ENCODE measurements around the gene TPI1. TPM values are rescaled to one million over a fixed set of nuclear protein-coding genes. Genes with fewer than 3 reads are reported as not detected.

The TPI1 gene
- total RNA-seq, 1 experiment from 2014 or later, result 1,045 TPM

- peak; percentile 80; the same call in 1 of the 2 replicates for TF ChIP-seq AFF4 (CRISPR knock-in tag; IDR thresholded peaks at IDR 0.05; ENCODE audit: borderline replicate concordance)
- TF ChIP-seq NFYB (CRISPR knock-in tag; conservative IDR thresholded peaks at IDR 0.05; ENCODE audit: low read depth), result no peak
- TF ChIP-seq MYBL2 (CRISPR knock-in tag; IDR thresholded peaks at IDR 0.05), result no peak; the same call in 1 of the 2 replicates
- TF ChIP-seq GRHL2 (CRISPR knock-in tag; IDR thresholded peaks at IDR 0.05; ENCODE audit: insufficient replicate concordance, severe bottlenecking), result no peak
- TF ChIP-seq ZNF425 (CRISPR knock-in tag; conservative IDR thresholded peaks at IDR 0.05), result no peak
- TF ChIP-seq TEAD4 (CRISPR knock-in tag; IDR thresholded peaks at IDR 0.05), result no peak
- peak; percentile 100 for TF ChIP-seq NFE2L1 (CRISPR knock-in tag; IDR thresholded peaks at IDR 0.05)
- no peak for TF ChIP-seq NR3C1 (CRISPR knock-in tag; conservative IDR thresholded peaks at IDR 0.05; ENCODE audit: low read depth)
- no peak for TF ChIP-seq MXD4 (CRISPR knock-in tag; IDR thresholded peaks at IDR 0.05; ENCODE audit: borderline replicate concordance)
- no peak for TF ChIP-seq KAT7 (CRISPR knock-in tag; IDR thresholded peaks at IDR 0.05; ENCODE audit: borderline replicate concordance)
- no peak for TF ChIP-seq ZNF317 (CRISPR knock-in tag; IDR thresholded peaks at IDR 0.05; ENCODE audit: borderline replicate concordance, low read depth)
- TF ChIP-seq JUN (CRISPR knock-in tag; IDR thresholded peaks at IDR 0.05), result no peak
- no peak for TF ChIP-seq RORB (CRISPR knock-in tag; IDR thresholded peaks at IDR 0.05)
- no peak for TF ChIP-seq JAZF1 (CRISPR knock-in tag; IDR thresholded peaks at IDR 0.05)
- no peak for TF ChIP-seq CREB1 (CRISPR knock-in tag; IDR thresholded peaks at IDR 0.05)
- no peak for TF ChIP-seq ZBTB43 (CRISPR knock-in tag; IDR thresholded peaks at IDR 0.05)
- TF ChIP-seq ZNF263 (CRISPR knock-in tag; IDR thresholded peaks at IDR 0.05; ENCODE audit: low read depth), result no peak
- TF ChIP-seq TCF7 (CRISPR knock-in tag; IDR thresholded peaks at IDR 0.05; ENCODE audit: low read depth), result no peak
- TF ChIP-seq CBFB (CRISPR knock-in tag; IDR thresholded peaks at IDR 0.05; ENCODE audit: low read depth), result 0 out of 2 replicates have a peak, but pooled peaks have one; percentile 65
- no peak for TF ChIP-seq NFATC4 (CRISPR knock-in tag; IDR thresholded peaks at IDR 0.05)
- no peak for TF ChIP-seq OVOL2 (CRISPR knock-in tag; IDR thresholded peaks at IDR 0.05; ENCODE audit: borderline replicate concordance)
- 0 out of 2 replicates have a peak, but pooled peaks have one; percentile 37 for TF ChIP-seq EMX1 (CRISPR knock-in tag; IDR thresholded peaks at IDR 0.05)
- TF ChIP-seq ATF1 (CRISPR knock-in tag; IDR thresholded peaks at IDR 0.05), result no peak
- TF ChIP-seq SMAD4 (CRISPR knock-in tag; IDR thresholded peaks at IDR 0.05), result no peak
- 0 out of 2 replicates have a peak, but pooled peaks have one; percentile 28 for TF ChIP-seq E2F1 (CRISPR knock-in tag; IDR thresholded peaks at IDR 0.05)
- TF ChIP-seq SOX15 (CRISPR knock-in tag; IDR thresholded peaks at IDR 0.05), result no peak
- no peak for TF ChIP-seq ATF6 (CRISPR knock-in tag; IDR thresholded peaks at IDR 0.05)
- TF ChIP-seq ZNF232 (CRISPR knock-in tag; IDR thresholded peaks at IDR 0.05), result 0 out of 2 replicates have a peak, but pooled peaks have one; percentile 73
- no peak for TF ChIP-seq ZNF671 (CRISPR knock-in tag; IDR thresholded peaks at IDR 0.05)
Measured at GRCh38 chr12:6890789-6891645, 23.7 kb downstream of the TPI1 start (continued).

Measured in WTC11 (cell line).